ENCODE data around the gene CACNB3.

CACNB3 gene

DNA sequence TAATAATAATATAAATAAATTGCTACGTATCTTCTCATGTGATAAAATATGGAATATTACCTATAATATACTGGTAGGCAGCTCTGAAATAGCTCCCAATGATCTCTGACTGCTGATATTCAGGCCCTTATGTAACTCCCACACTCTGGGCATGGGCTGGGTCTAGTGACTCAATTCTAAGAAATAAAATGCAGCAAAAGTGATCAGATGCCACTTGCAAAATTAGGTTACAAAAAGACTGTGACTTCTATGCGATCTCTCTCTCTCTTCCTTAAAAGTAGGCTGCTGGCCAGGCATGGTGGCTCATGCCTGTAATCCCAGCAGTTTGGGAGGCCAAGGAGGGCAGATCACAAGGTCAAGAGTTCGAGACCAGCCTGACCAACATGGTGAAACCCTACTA lies 10.3 kb upstream of the CACNB3 start:
- peaks cover 21% of the 10 kb centered on the region for H3K4me1 ChIP-seq (ENCODE audit: control insufficient read depth, insufficient read depth, low read length)
- H3K36me3 ChIP-seq (ENCODE audit: control insufficient read depth, insufficient read depth, low read length): no peaks in the 10 kb centered on the region
- H3K4me3 ChIP-seq (ENCODE audit: insufficient read depth, low read depth, low read length): no peak overlapping the region
- 84 to 91% methylated on average over 2 to 3 of the region's 3 CpGs for WGBS, 2 experiments
- H3K9me3 ChIP-seq (ENCODE audit: control insufficient read depth, low read length): no peaks in the 10 kb centered on the region
- H3K27ac ChIP-seq (ENCODE audit: insufficient read depth, low read depth, low read length, poor library complexity, severe bottlenecking): no peak overlapping the region
- H3K27me3 ChIP-seq (ENCODE audit: control insufficient read depth, insufficient read depth, low read length, poor library complexity, severe bottlenecking): no peaks in the 10 kb centered on the region

DNA sequence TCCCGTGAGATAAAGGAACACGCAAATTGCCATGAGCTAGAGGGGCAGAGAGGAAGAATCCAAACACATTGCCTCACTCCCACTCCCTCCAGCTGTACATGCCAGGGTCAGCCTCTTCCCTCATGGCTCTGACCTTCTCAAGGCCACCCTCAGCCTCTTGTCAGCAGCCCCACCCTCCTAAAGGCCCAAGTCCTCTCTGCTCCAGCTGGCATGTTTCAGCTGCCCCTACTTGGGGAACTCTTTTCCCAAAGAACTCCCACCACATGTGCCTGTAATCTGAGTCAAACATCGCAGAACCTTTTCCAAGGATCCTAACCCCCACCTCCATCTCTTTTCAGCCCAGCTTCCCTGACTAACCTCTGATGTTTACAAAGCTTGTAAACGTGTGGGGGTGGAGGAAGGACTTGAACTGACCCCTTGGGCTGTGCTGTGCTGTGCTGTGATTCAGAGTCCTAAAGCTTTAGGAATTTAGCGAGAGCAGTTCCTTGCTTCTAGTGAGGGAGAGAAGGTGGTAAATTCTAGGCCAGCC lies 7.3 kb upstream of the CACNB3 start:
- no peaks in the 10 kb centered on the region for H3K9me3 ChIP-seq (ENCODE audit: control insufficient read depth, low read length)
- peaks cover 5% of the 10 kb centered on the region for H3K27me3 ChIP-seq (ENCODE audit: control insufficient read depth, insufficient read depth, low read length, poor library complexity, severe bottlenecking)
- H3K4me1 ChIP-seq (ENCODE audit: control insufficient read depth, insufficient read depth, low read length): peaks cover 37% of the 10 kb centered on the region
- H3K4me3 ChIP-seq (ENCODE audit: insufficient read depth, low read depth, low read length): no peak overlapping the region
- no peak overlapping the region for H3K27ac ChIP-seq (ENCODE audit: insufficient read depth, low read depth, low read length, poor library complexity, severe bottlenecking)
- no peaks in the 10 kb centered on the region for H3K36me3 ChIP-seq (ENCODE audit: control insufficient read depth, insufficient read depth, low read length)
- WGBS, 2 experiments: 55 to 61% methylated on average over 4 to 5 of the region's 5 CpGs

DNA sequence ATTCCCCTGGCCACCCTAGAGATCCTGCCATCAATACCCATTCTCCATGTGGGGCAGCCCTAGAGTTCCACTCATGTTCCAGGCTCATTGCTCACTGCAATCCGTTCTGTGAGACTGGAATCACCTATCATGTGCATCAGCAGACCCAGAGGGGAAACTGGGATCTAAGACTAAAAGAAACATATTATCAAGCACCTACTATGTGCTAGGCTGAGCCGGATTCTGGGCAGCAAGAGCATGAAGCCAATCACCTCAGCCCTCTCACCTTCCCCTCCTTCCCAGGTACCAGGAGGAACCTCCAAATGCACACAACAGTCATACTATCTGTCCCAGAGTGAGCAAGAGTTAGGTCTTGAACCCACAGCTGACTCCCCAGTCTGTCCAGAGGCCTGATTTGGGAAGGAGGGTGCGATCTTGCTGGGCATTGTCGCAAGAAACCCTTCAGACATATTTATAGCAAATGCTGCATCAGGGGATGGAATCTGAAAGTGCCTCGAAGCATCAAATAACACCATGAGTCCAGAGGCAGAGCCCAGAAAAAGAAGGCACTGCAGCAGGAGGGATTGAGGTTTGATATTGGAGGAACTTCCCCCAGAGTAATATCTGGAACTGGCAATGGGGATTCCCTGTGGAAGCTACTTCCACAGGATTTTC lies 6.7 kb upstream of the CACNB3 start:
- Histone ChIP-seq H3K4me3 (ENCODE audit: insufficient read depth, low read depth, low read length) (no peak overlapping the region), H3K27ac (ENCODE audit: insufficient read depth, low read depth, low read length, poor library complexity, severe bottlenecking) (no peak overlapping the region), H3K27me3 (ENCODE audit: control insufficient read depth, insufficient read depth, low read length, poor library complexity, severe bottlenecking) (peaks cover 11% of the 10 kb centered on the region), H3K4me1 (ENCODE audit: control insufficient read depth, insufficient read depth, low read length) (peaks cover 43% of the 10 kb centered on the region), H3K36me3 (ENCODE audit: control insufficient read depth, insufficient read depth, low read length) (no peaks in the 10 kb centered on the region), H3K9me3 (ENCODE audit: control insufficient read depth, low read length) (no peaks in the 10 kb centered on the region)
- 88 to 89% methylated on average over 5 of the region's 5 CpGs for WGBS, 2 experiments

DNA sequence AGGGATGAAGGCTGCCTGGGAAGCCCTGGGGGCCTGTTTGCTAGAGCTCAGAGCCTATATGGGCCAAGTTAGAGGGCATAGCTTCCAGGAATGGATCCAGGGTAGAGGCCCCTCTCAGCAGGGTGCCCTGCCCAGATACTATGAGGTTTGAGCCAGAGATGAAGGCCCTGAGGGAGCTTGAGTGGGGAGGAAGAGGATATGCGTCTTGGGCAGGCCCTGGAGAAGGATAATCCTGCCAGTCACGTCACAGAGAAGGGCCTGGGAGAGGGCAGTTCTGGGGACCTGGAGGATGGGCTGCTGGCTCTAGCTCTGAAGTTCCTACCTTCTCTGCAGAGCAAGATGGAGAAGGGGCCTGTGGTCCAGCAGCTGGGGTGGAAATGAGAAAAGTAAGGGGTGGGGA lies 5.9 kb upstream of the CACNB3 start:
- peaks cover 19% of the 10 kb centered on the region for H3K27me3 ChIP-seq (ENCODE audit: control insufficient read depth, insufficient read depth, low read length, poor library complexity, severe bottlenecking)
- no peaks in the 10 kb centered on the region for H3K9me3 ChIP-seq (ENCODE audit: control insufficient read depth, low read length)
- H3K27ac ChIP-seq (ENCODE audit: insufficient read depth, low read depth, low read length, poor library complexity, severe bottlenecking): no peak overlapping the region
- H3K4me1 ChIP-seq (ENCODE audit: control insufficient read depth, insufficient read depth, low read length): peaks cover 45% of the 10 kb centered on the region
- H3K4me3 ChIP-seq (ENCODE audit: insufficient read depth, low read depth, low read length): no peak overlapping the region
- no peaks in the 10 kb centered on the region for H3K36me3 ChIP-seq (ENCODE audit: control insufficient read depth, insufficient read depth, low read length)
- WGBS, 2 experiments: 48 to 63% methylated on average over 2 of the region's 2 CpGs

DNA sequence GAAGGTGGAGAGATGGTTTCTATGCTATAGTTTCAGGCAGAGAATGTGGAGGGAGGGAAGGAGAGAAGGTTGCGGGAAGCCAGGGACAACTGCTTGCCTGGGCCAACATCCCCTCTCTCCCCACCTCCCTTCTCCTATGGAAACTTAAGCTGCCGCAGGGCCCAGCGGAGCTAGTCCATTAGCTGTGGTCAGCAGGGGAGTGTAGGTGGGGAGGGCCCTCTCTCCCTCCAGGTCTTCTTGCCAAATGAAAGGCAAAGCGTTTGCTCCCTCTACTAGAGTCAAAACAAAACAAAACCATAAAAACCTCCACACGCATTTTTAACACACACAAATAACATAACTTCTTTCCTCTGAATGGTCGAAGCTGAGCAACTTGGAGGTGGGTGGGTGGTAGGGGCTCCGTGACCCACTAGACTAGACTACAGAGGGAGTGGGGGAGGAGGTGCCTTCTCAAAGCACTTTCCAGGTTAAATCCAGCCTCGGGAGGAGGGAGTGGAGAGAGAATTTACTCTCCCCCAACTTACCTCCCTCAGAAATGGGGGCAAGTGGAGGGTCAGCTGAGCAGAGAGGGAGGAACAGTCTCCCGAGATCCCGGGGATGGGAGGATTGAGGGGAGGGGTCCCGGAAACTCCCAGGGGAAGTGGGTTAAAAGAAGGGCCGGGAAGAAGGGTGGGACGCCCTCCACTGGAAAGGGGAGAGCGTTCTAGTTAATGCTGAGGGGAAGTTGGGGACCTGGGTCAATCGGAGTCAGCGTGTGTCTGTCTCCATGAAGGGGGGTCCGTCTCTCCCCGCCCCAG lies 4.6 kb upstream of the CACNB3 start:
- Histone ChIP-seq H3K4me1 (ENCODE audit: control insufficient read depth, insufficient read depth, low read length) (peaks cover 45% of the 10 kb centered on the region), H3K27ac (ENCODE audit: insufficient read depth, low read depth, low read length, poor library complexity, severe bottlenecking) (peak overlapping the region; percentile 11), H3K27me3 (ENCODE audit: control insufficient read depth, insufficient read depth, low read length, poor library complexity, severe bottlenecking) (peaks cover 26% of the 10 kb centered on the region), H3K4me3 (ENCODE audit: insufficient read depth, low read depth, low read length) (peak overlapping the region; percentile 78), H3K36me3 (ENCODE audit: control insufficient read depth, insufficient read depth, low read length) (no peaks in the 10 kb centered on the region), H3K9me3 (ENCODE audit: control insufficient read depth, low read length) (no peaks in the 10 kb centered on the region)
- 0 to 3% methylated on average over 15 to 16 of the region's 18 CpGs for WGBS, 2 experiments

DNA sequence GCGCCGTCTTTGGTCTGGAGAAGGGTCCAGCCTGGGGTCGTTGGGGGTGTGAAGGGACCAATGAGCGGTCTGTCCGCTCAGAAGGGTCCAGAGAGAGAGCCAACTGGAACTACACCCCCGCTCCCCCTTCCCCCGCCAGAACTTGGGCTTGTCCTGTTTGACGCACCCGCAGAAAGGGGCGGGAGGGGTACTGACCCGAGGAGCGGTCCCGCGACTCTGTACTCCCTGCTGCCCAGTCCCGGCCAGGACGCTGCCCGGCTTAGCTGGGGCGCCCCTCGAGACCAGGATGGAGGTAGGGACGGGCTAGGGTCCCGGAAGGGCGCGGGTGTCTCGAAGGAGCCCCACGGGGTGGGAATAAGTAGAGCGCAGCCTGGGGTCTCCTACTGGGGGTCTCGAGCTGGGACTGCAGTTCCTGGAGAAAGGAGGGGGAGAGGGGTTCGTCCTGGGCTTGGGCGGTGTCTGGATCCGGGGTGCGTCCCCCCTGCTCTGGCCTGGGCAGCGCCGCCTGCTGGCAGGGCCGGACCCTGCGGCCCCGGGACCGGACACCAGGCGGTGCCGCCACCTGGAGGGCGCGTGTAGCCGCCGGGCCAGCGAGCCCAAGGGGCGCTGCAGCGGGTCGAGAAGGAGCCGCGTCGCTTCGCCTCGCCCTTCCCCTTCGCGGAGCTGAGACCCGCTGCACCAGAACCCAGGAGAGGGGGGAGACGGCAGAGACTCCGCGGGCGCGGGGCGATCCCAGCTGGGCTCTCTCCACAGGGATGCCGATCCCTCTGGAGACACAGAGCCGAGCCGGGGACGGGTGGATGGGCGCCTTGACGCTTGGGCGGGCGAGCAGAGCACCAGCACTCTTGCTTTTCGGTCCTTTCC lies 3.8 kb upstream of the CACNB3 start:
- H3K36me3 ChIP-seq (ENCODE audit: control insufficient read depth, insufficient read depth, low read length): no peaks in the 10 kb centered on the region
- peaks cover 26% of the 10 kb centered on the region for H3K27me3 ChIP-seq (ENCODE audit: control insufficient read depth, insufficient read depth, low read length, poor library complexity, severe bottlenecking)
- WGBS, 2 experiments: 0% methylated on average over 70 of the region's 70 CpGs
- H3K4me1 ChIP-seq (ENCODE audit: control insufficient read depth, insufficient read depth, low read length): peaks cover 49% of the 10 kb centered on the region
- peak overlapping the region; percentile 64 for H3K27ac ChIP-seq (ENCODE audit: insufficient read depth, low read depth, low read length, poor library complexity, severe bottlenecking)
- H3K4me3 ChIP-seq (ENCODE audit: insufficient read depth, low read depth, low read length): peak overlapping the region; percentile 78
- no peaks in the 10 kb centered on the region for H3K9me3 ChIP-seq (ENCODE audit: control insufficient read depth, low read length)

DNA sequence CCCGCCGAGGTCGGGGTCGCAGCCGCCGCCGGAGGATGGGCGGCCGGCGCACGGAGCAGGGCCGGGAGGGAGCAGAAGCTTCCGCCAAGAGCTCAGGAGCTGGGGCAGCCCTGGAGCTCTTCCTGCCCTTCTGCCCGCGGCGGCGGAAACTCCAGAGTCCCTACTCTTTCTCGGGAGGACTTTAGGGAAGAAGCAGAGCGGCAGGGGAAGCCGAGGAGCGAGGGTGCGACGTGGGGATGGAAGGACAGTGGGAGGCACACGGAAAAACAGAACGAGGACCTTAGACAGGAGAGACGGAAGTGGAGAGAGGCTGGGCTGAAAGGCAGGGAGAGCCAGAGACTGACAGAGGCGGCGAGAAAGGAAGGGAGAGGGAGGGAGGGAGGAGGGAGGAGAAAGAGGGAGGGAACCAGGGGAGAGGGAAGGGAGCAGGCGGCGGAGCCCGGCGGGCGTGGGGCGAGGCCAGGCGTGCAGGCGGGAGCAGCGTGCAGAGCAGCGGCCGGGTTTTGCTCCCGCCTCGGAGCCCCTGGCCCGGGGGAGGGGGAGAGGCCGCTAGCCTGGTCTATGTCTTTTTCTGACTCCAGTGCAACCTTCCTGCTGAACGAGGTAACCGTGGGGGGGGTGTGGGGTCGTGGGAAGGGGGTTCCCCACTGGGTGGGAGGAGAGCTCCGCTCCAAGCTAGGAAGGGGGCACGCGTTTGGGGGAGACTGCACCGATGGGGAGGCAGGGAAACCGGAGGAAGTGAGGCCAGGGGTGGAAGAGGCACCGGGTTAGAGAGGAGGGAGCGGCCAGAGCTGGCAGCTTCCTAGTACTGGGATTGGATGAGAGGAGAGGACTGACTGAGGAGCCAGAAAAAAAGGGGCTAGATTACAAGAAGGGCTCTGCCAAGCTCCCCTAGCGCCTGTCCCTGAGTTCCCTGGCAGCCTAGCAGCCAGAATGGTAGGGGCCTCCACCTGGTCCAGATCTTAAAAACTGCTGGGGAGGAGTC lies 2.9 kb upstream of the CACNB3 start:
- Histone ChIP-seq H3K27ac (ENCODE audit: insufficient read depth, low read depth, low read length, poor library complexity, severe bottlenecking) (peak overlapping the region; percentile 64), H3K4me3 (ENCODE audit: insufficient read depth, low read depth, low read length) (peak overlapping the region; percentile 78), H3K36me3 (ENCODE audit: control insufficient read depth, insufficient read depth, low read length) (no peaks in the 10 kb centered on the region), H3K9me3 (ENCODE audit: control insufficient read depth, low read length) (no peaks in the 10 kb centered on the region), H3K27me3 (ENCODE audit: control insufficient read depth, insufficient read depth, low read length, poor library complexity, severe bottlenecking) (peaks cover 26% of the 10 kb centered on the region), H3K4me1 (ENCODE audit: control insufficient read depth, insufficient read depth, low read length) (peaks cover 58% of the 10 kb centered on the region)
- 1% methylated on average over 54 of the region's 54 CpGs for WGBS, 2 experiments

DNA sequence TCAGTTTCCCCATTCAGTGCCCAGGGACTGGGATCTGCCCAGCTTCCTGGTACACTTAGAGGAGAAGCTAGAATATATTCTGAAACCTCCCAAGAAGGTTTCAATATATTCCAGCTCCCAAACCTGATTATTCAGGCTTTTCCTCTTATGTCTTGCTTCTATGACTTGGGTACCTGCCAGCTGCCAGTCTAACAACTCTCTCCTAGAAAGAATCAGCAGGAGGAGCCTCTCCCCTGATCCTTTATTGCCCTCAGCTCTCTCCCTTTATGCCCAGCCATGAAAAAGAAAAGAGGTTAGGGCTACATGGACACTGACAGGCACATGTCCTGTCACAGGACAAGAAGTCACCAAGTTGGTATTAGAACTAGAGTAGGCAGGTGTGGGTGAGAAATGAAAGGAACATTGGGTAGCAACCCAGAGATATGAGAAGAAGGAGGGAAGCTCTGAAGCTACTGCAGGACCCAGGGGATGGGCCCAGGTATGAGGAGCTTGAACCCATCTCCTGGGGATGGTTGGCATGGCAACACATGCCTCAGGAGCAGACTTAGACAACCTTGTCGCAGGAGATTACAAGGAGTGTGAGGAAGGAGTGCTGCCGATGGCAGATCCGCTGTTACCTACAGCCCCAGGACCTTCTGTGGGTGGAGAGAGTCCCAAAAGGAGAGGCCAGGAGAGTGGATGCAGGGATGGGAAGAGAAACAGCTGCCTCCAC lies 2.0 kb upstream of the CACNB3 start:
- Histone ChIP-seq H3K9me3 (ENCODE audit: control insufficient read depth, low read length) (no peaks in the 10 kb centered on the region), H3K4me1 (ENCODE audit: control insufficient read depth, insufficient read depth, low read length) (peaks cover 54% of the 10 kb centered on the region), H3K27ac (ENCODE audit: insufficient read depth, low read depth, low read length, poor library complexity, severe bottlenecking) (no peak overlapping the region), H3K4me3 (ENCODE audit: insufficient read depth, low read depth, low read length) (peak overlapping the region; percentile 78), H3K36me3 (ENCODE audit: control insufficient read depth, insufficient read depth, low read length) (no peaks in the 10 kb centered on the region), H3K27me3 (ENCODE audit: control insufficient read depth, insufficient read depth, low read length, poor library complexity, severe bottlenecking) (peaks cover 26% of the 10 kb centered on the region)
- WGBS, 2 experiments: 63 to 76% methylated on average over 3 of the region's 3 CpGs

All from ectodermal cell (in vitro differentiated cells).